Activated naive CD4-positive, alpha-beta T cell treated with anti-CD3 and anti-CD28 coated beads, Interleukin-2, amount 10 ng/mL, durations not matched to agents 7 days and 5 days (primary cell): ENCODE measurements around the gene AIF1L.

Experiments
- CTCF ChIA-PET: fragments of 350-600 bp; sonication (Branson Sonifier 250); formaldehyde crosslinking; loops from one replicate; lab custom pipeline; 2021; ENCODE audit warnings: antibody characterized with exemption; lab: Charles Lee
- DNase-seq: peaks from one replicate; pipeline ENCODE4 v3.0.0-alpha.2; 2020
- H3K27ac Mint-ChIP-seq: one replicate; pipeline ENCODE4 v1.8.0; 2021; ENCODE audit warnings: mild to moderate bottlenecking, moderate library complexity, mixed read lengths
- H3K27me3 Mint-ChIP-seq: one replicate; pipeline ENCODE4 v1.8.0; 2021; ENCODE audit warnings: mild to moderate bottlenecking, mixed read lengths
- H3K36me3 Mint-ChIP-seq: one replicate; pipeline ENCODE4 v1.8.0; 2021; ENCODE audit warnings: mixed read lengths
- H3K4me1 Mint-ChIP-seq: one replicate; pipeline ENCODE4 v1.8.0; 2021; ENCODE audit warnings: mixed read lengths
- H3K4me3 Mint-ChIP-seq: one replicate; pipeline ENCODE4 v1.8.0; 2021; ENCODE audit warnings: mild to moderate bottlenecking, moderate library complexity, mixed read lengths
- H3K9me3 Mint-ChIP-seq: one replicate; pipeline ENCODE4 v1.8.0; 2021; ENCODE audit warnings: mixed read lengths

AIF1L gene

GRCh38 chr9:131167936-131168335, 71.6 kb downstream of the AIF1L start:
- no peaks in the 10 kb centered on the region for H3K9me3 Mint-ChIP-seq
- H3K27ac Mint-ChIP-seq, result no peak overlapping the region
- CTCF ChIA-PET, result interaction anchor here (0.6 to 2.2 kb wide), 4 partner anchors 10 to 194 kb away, joined by 3 to 7 read pairs (median 3); no protein-coding TSS in a partner anchor
- peaks cover 5% of the 10 kb centered on the region for H3K4me1 Mint-ChIP-seq
- no peaks in the 10 kb centered on the region for H3K27me3 Mint-ChIP-seq
- DNase-seq, result no peak
- H3K36me3 Mint-ChIP-seq, result peaks cover 47% of the 10 kb centered on the region
- H3K4me3 Mint-ChIP-seq, result no peak overlapping the region

- Mint-ChIP-seq H3K9me3 (no peaks in the 10 kb centered on the region), H3K27ac (no peak overlapping the region), H3K4me1 (peaks cover 5% of the 10 kb centered on the region), H3K27me3 (no peaks in the 10 kb centered on the region), H3K36me3 (peaks cover 41% of the 10 kb centered on the region), H3K4me3 (no peak overlapping the region)
- DNase-seq, result no peak
- CTCF ChIA-PET, result no interaction called here
Measured at GRCh38 chr9:131169563-131170240, 73.4 kb downstream of the AIF1L start.
